Breast epithelium (tissue), 4 donors: Measurements from ENCODE around the gene TIAM2. TPM values are rescaled to one million over a fixed set of nuclear protein-coding genes. Genes with fewer than 3 reads are reported as not detected.

Experiments used
- DNase-seq, 2 donors: peaks; one replicate each; pipeline ENCODE4 v3.0.0-alpha.2; 2019; ENCODE audit warnings: low spot score in 2 of 2
- H3K27ac ChIP-seq, 2 donors: fragments of 200-600 bp; sonication (generic) in 1 of 2; one replicate each; pipeline ENCODE4 v1.5.1; 2016 to 2019; ENCODE audit warnings: mild to moderate bottlenecking in 1 of 2
- H3K27me3 ChIP-seq, 2 donors: fragments of 200-600 bp; sonication (generic) in 1 of 2; one replicate each; pipeline versions ENCODE4 v1.5.1 to v1.6.0; 2017 to 2019; ENCODE audit warnings: control low read depth in 1 of 2, mild to moderate bottlenecking in 1 of 2
- H3K36me3 ChIP-seq: fragments of 200-600 bp; one replicate; pipeline ENCODE4 v1.5.1; 2019
- H3K4me1 ChIP-seq, 2 donors: fragments of 200-600 bp; sonication (generic); one replicate each; pipeline ENCODE4 v1.5.1; 2016 to 2019; ENCODE audit warnings: control low read depth in 1 of 2
- H3K4me3 ChIP-seq, 3 donors: fragments of 200-600 bp; sonication (generic); 1 replicate in 2 of 3; 2 replicates in 1 of 3; pipeline ENCODE4 v1.5.1; 2016 to 2019; ENCODE audit warnings: mild to moderate bottlenecking in 3 of 3, moderate library complexity in 2 of 3
- H3K9me3 ChIP-seq, 2 donors: fragments of 200-600 bp; sonication (generic) in 1 of 2; one replicate each; pipeline ENCODE4 v1.5.1; 2016 to 2019; ENCODE audit warnings: control low read depth in 1 of 2
- CTCF ChIP-seq, 3 donors: fragments of 450-650 bp; IDR thresholded peaks; one replicate each; pipeline ENCODE4 v1.5.1; 2016 to 2017; ENCODE audit warnings: antibody characterized with exemption in 3 of 3, mild to moderate bottlenecking in 3 of 3, moderate library complexity in 3 of 3
- POLR2A ChIP-seq: fragments of 450-650 bp; IDR thresholded peaks from one replicate; pipeline ENCODE4 v1.6.1; 2016; ENCODE audit warnings: antibody characterized with exemption, mild to moderate bottlenecking, moderate library complexity
- POLR2AphosphoS5 ChIP-seq, 3 donors: sonication (generic); formaldehyde crosslinking; IDR thresholded peaks; one replicate each; pipeline ENCODE4 v1.6.1; 2017; ENCODE audit warnings: antibody characterized with exemption in 3 of 3
- intact Hi-C: fragments of 100-400 bp; cut with DNase I; formaldehyde crosslinking; loops from one replicate; pipeline ENCODE4 v1.15.1; 2023; ENCODE audit warnings: low total_unique reads
- total RNA-seq, 3 donors: library from RNA; depleted of rRNA; stranded (reverse); fragments of >200 nt; gene quantifications; one replicate each; pipeline ENCODE4 v1.1.0, GENCODE V29; 2016

TIAM2 gene
- total RNA-seq, 3 donors from 2014 or later = 5.8 to 32.3 (median 12.8) TPM

- TF ChIP-seq POLR2A (no peak), POLR2AphosphoS5 (IDR thresholded peaks at IDR 0.05) (no peak), CTCF (IDR thresholded peaks at IDR 0.05) (no peak)
- H3K27ac ChIP-seq = no peak overlapping the region
- H3K9me3 ChIP-seq = no peaks in the 10 kb centered on the region
- no peaks in the 10 kb centered on the region for H3K36me3 ChIP-seq
- DNase-seq = no peak
- H3K4me3 ChIP-seq = peak overlapping the region in 1 of 3 donors; percentile 35
- intact Hi-C loops = no loop called here
- H3K4me1 ChIP-seq = no peaks in the 10 kb centered on the region
- H3K27me3 ChIP-seq = no peaks in the 10 kb centered on the region
These were observed 147.3 kb downstream of the TIAM2 start for GRCh38 chr6:155142168-155143028.

GRCh38 chr6:155143029-155143577 is 148.0 kb downstream of the TIAM2 start:
- H3K27ac ChIP-seq = peak overlapping the region; percentile 3 to 9
- peak overlapping the region in 2 of 3 donors; percentile 4 to 35 for H3K4me3 ChIP-seq
- H3K4me1 ChIP-seq = no peaks in the 10 kb centered on the region
- H3K36me3 ChIP-seq = no peaks in the 10 kb centered on the region
- no peaks in the 10 kb centered on the region for H3K27me3 ChIP-seq
- intact Hi-C loops = no loop called here
- TF ChIP-seq POLR2A = no peak
- TF ChIP-seq CTCF (IDR thresholded peaks at IDR 0.05) = no peak
- no peak for TF ChIP-seq POLR2AphosphoS5 (IDR thresholded peaks at IDR 0.05)
- no peak for DNase-seq
- no peaks in the 10 kb centered on the region for H3K9me3 ChIP-seq

GRCh38 chr6:155143578-155144106 is 148.5 kb downstream of the TIAM2 start:
- Histone ChIP-seq H3K27ac (peak overlapping the region; percentile 3 to 9), H3K36me3 (no peaks in the 10 kb centered on the region), H3K27me3 (no peaks in the 10 kb centered on the region), H3K9me3 (no peaks in the 10 kb centered on the region), H3K4me3 (peak overlapping the region in 2 of 3 donors; percentile 4 to 35), H3K4me1 (no peaks in the 10 kb centered on the region)
- no peak for TF ChIP-seq POLR2AphosphoS5 (IDR thresholded peaks at IDR 0.05)
- no peak for TF ChIP-seq POLR2A
- no peak for TF ChIP-seq CTCF (IDR thresholded peaks at IDR 0.05)
- intact Hi-C loops = no loop called here
- DNase-seq = no peak

- Histone ChIP-seq H3K4me1 (no peaks in the 10 kb centered on the region), H3K27ac (no peak overlapping the region), H3K36me3 (no peaks in the 10 kb centered on the region), H3K27me3 (no peaks in the 10 kb centered on the region), H3K9me3 (no peaks in the 10 kb centered on the region), H3K4me3 (no peak overlapping the region)
- no peak for DNase-seq
- TF ChIP-seq CTCF (IDR thresholded peaks at IDR 0.05) = no peak
- TF ChIP-seq POLR2A = no peak
- no peak for TF ChIP-seq POLR2AphosphoS5 (IDR thresholded peaks at IDR 0.05)
- intact Hi-C loops = no loop called here
These were observed 151.1 kb downstream of the TIAM2 start for GRCh38 chr6:155146205-155146604.
